GM19099 (cell line): Measurements from ENCODE around the gene DNAH10.

Source experiments
- POLR2A ChIP-seq: IDR thresholded peaks from 3 replicates; pipeline ENCODE4 v1.6.1; 2011; ENCODE audit warnings: low read depth; ENCODE audit not compliant: insufficient read length; ENCODE audit errors: extremely low read depth

Gene DNAH10

DNA sequence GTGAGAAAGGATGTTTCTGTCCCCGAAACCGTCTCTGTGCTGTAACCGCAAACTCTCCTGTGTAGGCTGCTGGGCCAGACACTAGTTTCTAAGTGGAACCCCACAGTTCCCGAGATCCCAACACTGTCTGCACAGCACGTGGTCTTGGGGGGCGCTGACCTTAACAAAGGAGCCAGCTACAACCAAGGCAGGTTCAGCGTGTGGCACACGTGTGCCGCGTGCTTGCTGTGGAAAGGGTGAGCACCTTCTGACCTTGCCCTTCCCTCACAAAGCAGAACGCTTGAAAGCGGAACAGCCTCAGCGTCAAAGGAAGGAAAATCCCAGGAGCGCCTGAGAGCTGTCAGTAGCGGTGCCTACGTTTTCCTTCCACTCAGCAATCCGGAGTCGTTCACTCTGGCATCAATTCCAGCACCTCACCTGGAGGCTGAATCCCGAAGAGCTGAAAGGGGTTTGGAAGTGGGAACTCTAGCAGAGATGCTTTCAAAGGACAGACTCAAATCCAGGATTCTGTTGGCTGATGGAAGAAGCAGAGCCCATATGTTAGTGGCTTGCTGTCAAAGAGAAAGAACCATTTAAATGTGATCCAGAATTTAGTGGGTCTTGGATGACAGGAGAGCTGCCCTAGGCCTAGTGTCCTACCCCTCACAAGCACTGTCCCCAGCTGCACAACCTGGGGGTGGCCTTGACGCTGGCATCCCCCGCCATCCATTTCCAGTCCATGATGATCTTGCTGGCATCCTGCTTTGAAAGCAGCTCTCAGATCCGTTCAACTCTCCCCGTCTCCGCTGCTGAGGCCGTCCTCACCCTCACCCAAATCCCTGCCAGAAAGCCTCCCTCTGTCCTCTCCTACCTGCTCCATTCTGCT lies 183.4 kb downstream of the DNAH10 start:
- TF ChIP-seq POLR2A = no peak

- no peak for TF ChIP-seq POLR2A
Observed at GRCh38 chr12:123946152-123946515, 184.0 kb downstream of the DNAH10 start.

GRCh38 chr12:123948401-123948795 lies 186.3 kb downstream of the DNAH10 start:
- TF ChIP-seq POLR2A = no peak

DNA sequence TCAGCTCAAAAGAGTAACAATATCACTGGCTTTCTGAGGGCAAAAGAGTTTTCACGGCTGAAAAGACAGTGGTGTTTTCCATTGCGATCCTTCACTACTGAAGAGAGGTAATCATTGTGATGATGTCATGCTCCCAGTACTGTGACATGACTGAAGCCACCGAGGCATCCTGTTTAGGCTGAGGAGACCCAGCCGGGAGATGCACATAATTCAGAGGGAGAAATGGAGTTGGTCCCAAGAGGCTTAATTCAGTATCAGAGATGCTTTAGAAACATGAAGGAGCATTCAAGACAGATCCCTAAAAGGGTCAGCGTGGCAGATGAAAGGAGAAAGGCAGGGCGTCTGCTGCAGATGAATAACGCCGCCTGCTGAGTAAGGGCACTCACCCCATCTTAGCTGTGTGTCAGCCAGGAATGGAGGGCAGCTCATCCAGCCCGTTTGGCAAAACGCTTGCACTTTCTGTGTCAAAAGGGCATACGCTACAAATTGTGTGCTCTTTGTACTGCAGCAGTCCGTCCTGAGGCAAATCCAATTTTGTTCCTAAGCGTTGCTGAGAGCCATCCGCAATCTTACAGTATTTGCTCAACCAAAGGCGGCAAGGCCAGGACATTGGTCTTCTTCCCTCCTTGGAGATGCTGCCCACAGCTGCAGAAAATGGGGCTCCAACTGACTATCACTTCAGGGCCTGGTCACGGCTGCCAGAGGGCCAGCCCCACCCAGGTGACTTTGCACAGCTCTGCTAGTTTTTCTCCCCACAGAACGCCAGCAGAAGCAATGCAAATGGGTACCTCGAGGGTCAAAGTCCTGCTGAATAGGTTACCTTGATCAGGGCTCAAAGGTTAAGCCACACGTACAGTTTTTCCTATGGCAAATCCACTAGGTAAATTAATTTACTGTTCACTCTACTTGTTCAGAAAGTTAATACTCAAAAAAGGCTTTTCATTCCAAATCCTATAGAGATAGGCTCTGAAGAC lies 187.0 kb downstream of the DNAH10 start:
- TF ChIP-seq POLR2A = no peak

DNA sequence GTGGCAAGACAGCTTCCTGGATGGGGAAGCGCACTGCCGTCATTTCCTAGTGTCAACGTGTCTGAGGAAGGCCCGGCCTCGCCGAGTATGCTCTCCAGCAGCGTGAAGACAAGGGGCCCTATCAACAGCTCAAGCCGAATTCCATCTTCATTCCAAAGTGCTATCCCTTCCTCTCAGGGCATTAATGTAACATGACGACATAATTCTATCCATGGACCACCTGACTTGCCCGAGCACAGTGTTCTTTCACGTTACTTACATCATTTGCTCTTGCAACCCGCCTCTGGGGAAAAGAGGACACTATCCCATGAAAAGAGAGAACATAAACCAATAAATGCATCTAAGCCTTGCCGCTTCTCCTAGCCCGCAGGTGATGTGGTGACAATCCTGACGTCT lies 187.7 kb downstream of the DNAH10 start:
- no peak for TF ChIP-seq POLR2A

- no peak for TF ChIP-seq POLR2A
Observed at GRCh38 chr12:123950476-123951349, 188.6 kb downstream of the DNAH10 start.

- no peak for TF ChIP-seq POLR2A
Observed at GRCh38 chr12:123951467-123951866, 189.4 kb downstream of the DNAH10 start.

- TF ChIP-seq POLR2A = no peak
Observed at GRCh38 chr12:123952037-123952436, 189.9 kb downstream of the DNAH10 start.

GRCh38 chr12:123954647-123955350 lies 192.7 kb downstream of the DNAH10 start:
- TF ChIP-seq POLR2A = no peak

- TF ChIP-seq POLR2A = no peak
Observed at GRCh38 chr12:123956249-123956648, 194.1 kb downstream of the DNAH10 start.

- no peak for TF ChIP-seq POLR2A
Observed at GRCh38 chr12:123957196-123957595, 195.1 kb downstream of the DNAH10 start.

DNA sequence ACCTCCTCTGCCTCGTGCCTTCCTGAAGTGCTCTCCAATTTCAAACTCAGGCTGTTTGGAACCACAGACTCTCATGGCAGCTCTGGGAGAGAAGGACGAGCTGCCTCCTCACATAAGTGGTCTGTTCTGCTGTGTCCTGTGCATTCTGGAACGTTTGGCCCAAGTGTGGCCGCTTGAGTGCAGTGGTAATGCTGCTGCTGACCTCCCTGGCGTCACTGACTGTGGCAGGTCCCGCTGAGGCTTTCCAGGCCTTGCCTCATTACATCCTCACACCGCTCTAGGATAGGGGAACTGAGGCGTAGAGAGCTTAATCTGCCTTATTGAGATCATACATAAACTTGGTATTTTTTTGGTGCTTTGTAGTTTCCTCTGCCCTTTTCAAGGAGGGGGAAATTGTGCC lies 196.4 kb downstream of the DNAH10 start:
- TF ChIP-seq POLR2A = no peak

- no peak for TF ChIP-seq POLR2A
Observed at GRCh38 chr12:123958876-123959275, 196.8 kb downstream of the DNAH10 start.

GRCh38 chr12:123960029-123960735 lies 198.1 kb downstream of the DNAH10 start:
- TF ChIP-seq POLR2A = no peak

GRCh38 chr12:123960856-123961255 lies 198.8 kb downstream of the DNAH10 start:
- no peak for TF ChIP-seq POLR2A
